NCI-H510A treated with DMSO at 0.1 percent for 48 hours (cell line): ENCODE results near the gene CEP112.
"Not testable (repeated sequence)": the region's sequence is repeated elsewhere in the genome, so short reads cannot be mapped to it uniquely, and the experiment has no call there.

Experiments
- DNase-seq: peaks from one replicate; lab custom pipeline; 2025; lab: John Stamatoyannopoulos, UW

Gene CEP112

GRCh38 chr17:65733314-65733713, 458.6 kb downstream of the CEP112 start:
- DNase-seq: no peak

GRCh38 chr17:65732667-65733066, 459.3 kb downstream of the CEP112 start:
- DNase-seq: not testable (repeated sequence)

GRCh38 chr17:65730711-65731169, 461.2 kb downstream of the CEP112 start:
- DNase-seq: no peak

- DNase-seq: no peak
These were observed 462.7 kb downstream of the CEP112 start for GRCh38 chr17:65729207-65729606.

- no peak for DNase-seq
These were observed 464.1 kb downstream of the CEP112 start for GRCh38 chr17:65727832-65728231.

- DNase-seq: no peak
These were observed 464.7 kb downstream of the CEP112 start for GRCh38 chr17:65727246-65727645.

GRCh38 chr17:65723431-65724151, 468.3 kb downstream of the CEP112 start:
- no peak for DNase-seq

- no peak for DNase-seq
These were observed 473.3 kb downstream of the CEP112 start for GRCh38 chr17:65718601-65719000.

- no peak for DNase-seq
These were observed 479.3 kb downstream of the CEP112 start for GRCh38 chr17:65712383-65713267.

- no peak for DNase-seq
These were observed 480.2 kb downstream of the CEP112 start for GRCh38 chr17:65711671-65712276.

- no peak for DNase-seq
These were observed 484.2 kb downstream of the CEP112 start for GRCh38 chr17:65707780-65708179.

- no peak for DNase-seq
These were observed 487.2 kb downstream of the CEP112 start for GRCh38 chr17:65704731-65705130.

- no peak for DNase-seq
These were observed 488.0 kb downstream of the CEP112 start for GRCh38 chr17:65703891-65704290.

GRCh38 chr17:65699459-65699858, 492.5 kb downstream of the CEP112 start:
- no peak for DNase-seq

- DNase-seq: no peak
These were observed 493.4 kb downstream of the CEP112 start for GRCh38 chr17:65698381-65699061.

- no peak for DNase-seq
These were observed 494.3 kb downstream of the CEP112 start for GRCh38 chr17:65697661-65698060.

- no peak for DNase-seq
These were observed 495.1 kb downstream of the CEP112 start for GRCh38 chr17:65696739-65697394.

GRCh38 chr17:65694601-65695000, 497.3 kb downstream of the CEP112 start:
- no peak for DNase-seq

- DNase-seq: peak; percentile 78
These were observed 501.2 kb downstream of the CEP112 start for GRCh38 chr17:65690626-65691310.

GRCh38 chr17:65688307-65688706, 503.6 kb downstream of the CEP112 start:
- no peak for DNase-seq

- DNase-seq: no peak
These were observed 506.8 kb downstream of the CEP112 start for GRCh38 chr17:65685110-65685509.
